Measurements from ENCODE around the gene P4HA3.

DNA sequence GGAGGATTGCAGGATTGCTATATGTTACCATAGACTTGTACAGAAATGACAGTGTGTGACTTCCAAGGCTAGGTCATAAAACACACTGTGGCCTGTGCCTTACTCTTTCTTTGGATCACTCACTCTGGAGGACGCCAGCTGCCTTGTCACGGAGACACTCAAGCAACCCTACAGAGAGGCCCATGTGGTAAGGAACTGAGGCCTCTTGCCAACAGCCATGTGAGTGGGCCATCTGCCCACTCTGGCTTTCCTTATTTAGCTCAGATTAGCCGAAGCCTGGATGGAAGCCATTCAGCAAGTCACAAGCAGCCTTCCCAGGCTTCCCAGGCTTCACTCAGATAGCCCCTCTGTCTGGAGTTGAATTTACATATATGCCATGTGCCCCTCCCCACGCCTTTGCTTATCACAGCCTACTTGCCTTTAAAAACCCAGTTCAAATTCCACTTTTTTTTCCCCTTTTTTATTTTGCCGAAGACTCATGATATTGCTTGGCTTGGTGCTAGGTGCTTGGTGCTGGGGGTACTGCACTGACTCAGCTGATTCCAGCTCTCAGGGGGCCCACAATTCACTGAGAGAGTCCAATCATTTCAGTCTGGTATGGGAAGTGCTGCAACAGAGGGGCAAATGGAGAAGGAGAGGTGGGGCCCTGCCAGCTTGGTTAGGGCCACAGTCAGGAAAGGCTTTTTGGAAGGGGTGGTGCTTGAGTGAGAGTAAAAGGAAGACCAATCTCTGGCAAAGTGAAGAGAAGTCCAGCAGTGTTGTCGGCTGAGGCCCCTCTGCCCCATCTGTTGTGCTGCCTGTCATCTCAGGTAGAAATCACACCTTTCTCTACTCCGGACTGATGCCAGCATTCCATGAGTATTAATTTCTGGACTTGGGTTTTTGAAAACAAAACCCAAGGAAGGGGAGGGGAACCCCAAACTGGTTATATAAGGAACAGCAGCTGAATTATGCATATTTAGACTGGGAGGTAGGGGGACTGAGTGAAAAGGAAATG lies 14.5 kb upstream of the P4HA3 start:
- TF ChIP-seq, protein P1, sequence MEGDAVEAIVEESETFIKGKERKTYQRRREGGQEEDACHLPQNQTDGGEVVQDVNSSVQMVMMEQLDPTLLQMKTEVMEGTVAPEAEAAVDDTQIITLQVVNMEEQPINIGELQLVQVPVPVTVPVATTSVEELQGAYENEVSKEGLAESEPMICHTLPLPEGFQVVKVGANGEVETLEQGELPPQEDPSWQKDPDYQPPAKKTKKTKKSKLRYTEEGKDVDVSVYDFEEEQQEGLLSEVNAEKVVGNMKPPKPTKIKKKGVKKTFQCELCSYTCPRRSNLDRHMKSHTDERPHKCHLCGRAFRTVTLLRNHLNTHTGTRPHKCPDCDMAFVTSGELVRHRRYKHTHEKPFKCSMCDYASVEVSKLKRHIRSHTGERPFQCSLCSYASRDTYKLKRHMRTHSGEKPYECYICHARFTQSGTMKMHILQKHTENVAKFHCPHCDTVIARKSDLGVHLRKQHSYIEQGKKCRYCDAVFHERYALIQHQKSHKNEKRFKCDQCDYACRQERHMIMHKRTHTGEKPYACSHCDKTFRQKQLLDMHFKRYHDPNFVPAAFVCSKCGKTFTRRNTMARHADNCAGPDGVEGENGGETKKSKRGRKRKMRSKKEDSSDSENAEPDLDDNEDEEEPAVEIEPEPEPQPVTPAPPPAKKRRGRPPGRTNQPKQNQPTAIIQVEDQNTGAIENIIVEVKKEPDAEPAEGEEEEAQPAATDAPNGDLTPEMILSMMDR (IDR thresholded peaks at IDR 0.05; ENCODE audit: insufficient read depth, low read length), result no peak
- TF ChIP-seq POLR2AphosphoS5 (IDR thresholded peaks at IDR 0.05; ENCODE audit: low read depth) (no peak), GABPA (IDR thresholded peaks at IDR 0.05; ENCODE audit: low read depth) (no peak)
